Tibial nerve (tissue), 4 donors: ENCODE measurements around the gene EXPH5.

Experiments
- CTCF ChIP-seq, 5 experiments: fragments of 200-600 bp in 3 of 5; fragments of 450-650 bp in 2 of 5; sonication (generic) in 3 of 5; IDR thresholded peaks; one replicate each; pipeline ENCODE4 v1.5.1; 2016 to 2019; ENCODE audit warnings: antibody characterized with exemption in 5 of 5, mild to moderate bottlenecking in 3 of 5, moderate library complexity in 2 of 5
- EP300 ChIP-seq, 2 donors: sonication (generic); formaldehyde crosslinking; IDR thresholded peaks; one replicate each; pipeline ENCODE4 v1.6.1; 2017; ENCODE audit warnings: antibody characterized with exemption in 2 of 2, mild to moderate bottlenecking in 1 of 2
- POLR2A ChIP-seq, 2 donors: fragments of 450-650 bp; IDR thresholded peaks; one replicate each; pipeline ENCODE4 v1.6.1; 2017; ENCODE audit warnings: antibody characterized with exemption in 2 of 2, mild to moderate bottlenecking in 2 of 2, moderate library complexity in 2 of 2

GRCh38 chr11:108559904-108560303 is 33.7 kb downstream of the EXPH5 start:
- no peak for TF ChIP-seq CTCF (IDR thresholded peaks at IDR 0.05)
- TF ChIP-seq EP300 (IDR thresholded peaks at IDR 0.05) = no peak
- TF ChIP-seq POLR2A (IDR thresholded peaks at IDR 0.05) = no peak
